ENCODE data around the gene PARD3B. TPM values are rescaled to one million over a fixed set of nuclear protein-coding genes. Genes with fewer than 3 reads are reported as not detected.

PARD3B gene
- total and polyA plus RNA-seq, 2 of the 8 experiments (the other 6 are each of a cell fraction or from before 2014, with no cell fraction given): 1.2 to 5.7 TPM

GRCh38 chr2:205370726-205371125 is 825.5 kb downstream of the PARD3B start:
- Histone ChIP-seq H3K79me1 (ENCODE audit: low read depth, low read length) (no peaks in the 10 kb centered on the region), H3K18ac (ENCODE audit: extremely low read depth, low read length) (no peak overlapping the region), H3K23ac (ENCODE audit: insufficient read length) (no peak overlapping the region), H3K4me3 (ENCODE audit: extremely low read depth in 1 of 4, insufficient read depth in 2 of 4, low read depth in 3 of 4, low read length in 4 of 4) (no peak overlapping the region), H3K9ac (replicated peaks in 1 of 4; ENCODE audit: extremely low read depth in 1 of 4, low read depth in 3 of 4, low read length in 3 of 4) (no peak overlapping the region; a peak in 1 of 7 replicates), H4K8ac (ENCODE audit: extremely low read depth, insufficient read depth, low read length) (no peak overlapping the region), H2BK120ac (replicated peaks; ENCODE audit: low read depth, low read length) (no peak overlapping the region), H2BK15ac (ENCODE audit: low read length) (no peak overlapping the region), H2AFZ (ENCODE audit: low read length) (no peak overlapping the region), H3K36me3 (ENCODE audit: control insufficient read depth in 2 of 4, insufficient read depth in 4 of 4, low read length in 3 of 4) (no peaks in the 10 kb centered on the region), H3K9me3 (ENCODE audit: insufficient read depth in 2 of 2, low read depth in 1 of 2, low read length in 1 of 2) (no peaks in the 10 kb centered on the region), H4K20me1 (replicated peaks in 1 of 2; ENCODE audit: control insufficient read depth in 1 of 2, insufficient read depth in 2 of 2, low read length in 2 of 2) (no peaks in the 10 kb centered on the region), H4K5ac (ENCODE audit: insufficient read length, low read depth, low read length) (no peak overlapping the region), H2BK20ac (ENCODE audit: low read length) (no peak overlapping the region), H3K27ac (ENCODE audit: low read depth, low read length) (no peak overlapping the region), H3K4me1 (replicated peaks in 1 of 4; ENCODE audit: control insufficient read depth in 3 of 4, insufficient read depth in 4 of 4, low read length in 3 of 4) (0 out of 7 replicates have a peak, but pooled peaks cover 0 to 3% (median 0%) of the 10 kb centered on the region in 4 experiments), H3K56ac (replicated peaks; ENCODE audit: insufficient read length, low read depth, low read length) (no peak overlapping the region), H3K23me2 (ENCODE audit: low read depth, low read length) (peaks cover 1% of the 10 kb centered on the region; the same call in 1 of the 2 replicates), H3K14ac (ENCODE audit: insufficient read length) (no peak overlapping the region), H3K4ac (replicated peaks; ENCODE audit: insufficient read length, low read depth, low read length) (no peak overlapping the region), H2BK5ac (ENCODE audit: low read depth, low read length) (no peak overlapping the region), H3K4me2 (ENCODE audit: insufficient read depth in 1 of 2, low read depth in 2 of 2, low read length in 2 of 2) (no peak overlapping the region), H4K91ac (replicated peaks; ENCODE audit: insufficient read length, low read length) (no peak overlapping the region), H3K79me2 (ENCODE audit: control insufficient read depth in 1 of 2, insufficient read depth in 2 of 2, low read length in 2 of 2) (no peaks in the 10 kb centered on the region), H2BK12ac (ENCODE audit: low read depth, low read length) (no peak overlapping the region), H3K27me3 (replicated peaks in 1 of 4; ENCODE audit: control insufficient read depth in 3 of 4, extremely low read depth in 1 of 4, insufficient read depth in 3 of 4, low read length in 3 of 4) (no peaks in the 10 kb centered on the region), H2AK5ac (ENCODE audit: low read depth, low read length) (no peak overlapping the region)
- WGBS, 2 experiments (ENCODE audit: extremely low coverage in 1 of 2, insufficient coverage in 1 of 2, insufficient read length in 1 of 2, insufficient replicate concordance in 2 of 2, low coverage in 1 of 2, low lambda C conversion rate in 2 of 2, missing lambda C conversion rate in 1 of 2): 89% methylated on average over 2 of the region's 2 CpGs; no CpG with 5 or more reads in 1 of the 2 experiments
- DNase-seq (ENCODE audit: low read depth in 1 of 2, low spot score in 2 of 2) (no peak), FAIRE-seq (no peak)
- TF ChIP-seq ATF3 (IDR thresholded peaks at IDR 0.05; ENCODE audit: insufficient read depth, low read depth, low read length): no peak
- no peak for TF ChIP-seq BRCA1 (IDR thresholded peaks at IDR 0.05; ENCODE audit: low read depth, low read length)
- ChIA-PET POLR2A (ENCODE audit: partially characterized antibody) (no interaction called here), CTCF (ENCODE audit: partially characterized antibody) (interaction anchor here (0.6 to 1.1 kb wide), 2 partner anchors 10 to 305 kb away, joined by 4 to 6 read pairs; no protein-coding TSS in a partner anchor)

Measured in H1 (cell line).